T-helper 2 cell (primary cell): ENCODE measurements around the gene BMERB1.
"Not testable (repeated sequence)": the region's sequence is repeated elsewhere in the genome, so short reads cannot be mapped to it uniquely, and the experiment has no call there.

Experiments used
- DNase-seq, 5 experiments: peaks; one replicate each; pipeline versions ENCODE4 v3.0.0 to v3.0.0-alpha.2; 2012 to 2022

The BMERB1 gene

DNA sequence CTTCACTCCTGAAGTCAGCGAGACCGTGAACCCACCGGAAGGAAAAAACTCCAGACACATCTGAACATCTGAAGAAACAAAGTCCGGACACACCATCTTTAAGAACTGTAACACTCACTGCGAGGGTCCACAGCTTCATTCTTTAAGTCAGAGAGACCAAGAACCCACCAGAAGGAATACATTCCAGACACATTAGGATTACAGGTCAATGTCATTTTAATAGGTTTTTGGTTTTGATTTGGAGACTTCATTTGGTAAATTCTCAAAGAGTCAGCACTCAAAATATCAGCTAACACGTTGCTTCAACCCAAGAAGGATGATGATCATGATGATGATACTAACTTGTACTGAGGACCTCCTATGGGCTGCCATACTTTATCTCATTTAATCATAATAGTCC is 7.6 kb upstream of the BMERB1 start:
- no peak for DNase-seq

DNA sequence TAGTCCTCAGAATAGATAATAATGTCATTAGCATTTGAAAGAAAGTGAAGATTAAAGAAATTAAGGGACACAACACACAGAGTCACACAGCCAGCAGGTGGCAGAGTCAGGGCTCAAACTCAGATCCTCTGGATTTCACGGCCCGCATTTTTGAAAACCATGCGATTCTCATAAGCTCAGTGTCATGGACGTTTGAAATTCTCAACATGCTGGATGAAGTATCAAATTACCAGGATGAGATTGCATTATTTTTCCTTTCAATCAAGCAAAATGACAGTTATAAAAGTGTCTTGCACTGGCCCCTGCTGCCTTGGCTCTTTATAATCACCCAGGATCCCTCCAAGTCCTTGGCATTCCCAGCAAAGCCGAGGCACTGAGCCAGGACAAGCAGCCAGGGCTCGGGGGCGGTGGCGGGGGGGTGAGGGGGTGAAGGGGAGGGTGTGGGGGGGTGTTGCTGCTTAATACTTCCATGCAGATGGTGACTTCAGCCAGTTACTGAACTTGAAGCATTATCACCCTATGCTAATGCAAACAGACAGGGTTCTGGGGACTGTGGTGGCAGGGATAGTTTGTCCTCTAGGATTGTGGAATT is 6.6 kb upstream of the BMERB1 start:
- DNase-seq, result peak in 4 of 5 experiments; percentile 6 to 71 (median 44)

DNA sequence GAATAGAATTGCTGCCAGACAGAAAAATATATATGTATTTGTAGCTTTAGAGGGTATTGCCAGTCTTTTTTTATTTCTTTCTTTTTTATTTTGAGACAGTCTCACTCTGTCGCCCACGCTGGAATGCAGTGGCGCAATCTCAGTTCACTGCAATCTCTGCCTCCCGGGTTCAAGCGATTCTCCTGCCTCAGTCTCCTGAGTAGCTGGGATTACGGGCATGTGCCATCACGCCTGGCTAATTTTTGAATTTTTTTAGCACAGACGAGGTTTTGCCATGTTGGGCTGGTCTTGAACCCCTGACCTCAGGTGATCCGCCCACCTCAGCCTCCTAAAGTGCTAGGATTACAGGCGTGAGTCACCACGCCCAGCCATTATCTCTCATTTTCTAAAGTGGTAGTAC is 3.5 kb upstream of the BMERB1 start:
- DNase-seq, result not testable (repeated sequence)

DNA sequence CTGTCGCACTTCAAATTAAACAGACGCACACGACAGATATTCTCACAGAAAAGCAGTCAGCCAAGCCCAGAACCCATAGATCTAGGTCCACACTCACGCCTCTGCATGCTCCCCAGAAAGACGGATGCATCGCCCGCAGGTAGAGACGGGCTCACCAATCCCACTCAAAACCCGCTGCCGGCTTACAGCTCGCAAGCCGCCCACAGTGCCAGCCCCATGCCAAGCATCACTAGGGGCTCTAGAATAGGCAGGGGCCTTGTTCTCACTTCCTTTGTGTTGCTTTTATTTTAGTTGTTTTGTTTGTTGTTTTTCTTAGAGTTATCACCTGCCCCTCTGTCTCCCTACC is 336 bp upstream of the BMERB1 start:
- no peak for DNase-seq

DNA sequence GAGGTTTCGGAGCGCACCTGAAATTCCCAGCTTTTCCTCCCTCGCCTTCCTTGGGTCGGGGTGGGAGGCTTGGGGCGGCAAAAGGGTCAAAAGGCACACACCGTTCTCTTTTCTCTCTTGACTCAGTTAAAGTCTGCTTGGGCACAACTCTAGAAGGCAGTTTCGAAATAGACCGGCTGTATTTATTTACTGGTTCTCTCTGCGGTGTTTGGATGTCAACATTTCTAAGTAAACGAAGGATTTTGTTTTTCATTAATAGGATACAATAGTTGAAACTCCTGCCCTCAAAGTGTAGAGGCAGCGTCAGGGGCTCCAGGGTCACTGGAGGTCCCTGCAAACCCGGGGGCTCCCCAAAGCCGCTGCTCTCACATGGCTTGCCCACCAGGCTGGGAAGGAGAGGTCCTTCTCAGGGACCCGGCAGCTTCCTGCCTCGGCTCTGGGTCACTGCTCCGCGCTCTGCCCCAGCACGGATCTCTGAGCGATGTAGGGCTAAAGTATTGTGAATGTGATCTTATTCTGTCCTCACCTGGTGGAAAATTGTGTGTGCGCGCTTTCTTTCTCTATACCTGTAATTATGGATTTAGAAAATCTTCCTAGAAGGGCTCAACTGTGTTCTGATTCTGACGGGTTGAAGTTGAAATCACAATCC is 952 bp downstream of the BMERB1 start:
- DNase-seq, result peak in 1 of 5 experiments; percentile 7

DNA sequence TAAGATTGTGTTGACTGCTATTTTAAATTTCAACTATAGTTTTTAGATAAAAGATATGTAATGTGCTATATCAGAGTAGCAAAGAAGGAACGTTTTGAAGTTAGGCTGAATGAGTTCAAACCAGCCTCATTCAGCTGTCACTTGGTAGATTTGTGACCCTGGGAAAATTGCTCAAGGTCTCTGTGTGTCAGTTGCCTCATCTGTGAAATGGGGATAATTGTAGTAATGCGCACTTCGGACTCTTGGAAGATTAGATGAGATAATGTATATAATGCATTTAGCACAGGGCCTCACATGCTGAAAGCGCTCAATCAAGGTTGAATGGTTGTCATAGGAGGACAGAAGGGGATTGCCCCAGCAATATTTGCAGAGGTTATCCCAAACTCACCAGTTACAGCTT is 4.7 kb downstream of the BMERB1 start:
- DNase-seq, result no peak

DNA sequence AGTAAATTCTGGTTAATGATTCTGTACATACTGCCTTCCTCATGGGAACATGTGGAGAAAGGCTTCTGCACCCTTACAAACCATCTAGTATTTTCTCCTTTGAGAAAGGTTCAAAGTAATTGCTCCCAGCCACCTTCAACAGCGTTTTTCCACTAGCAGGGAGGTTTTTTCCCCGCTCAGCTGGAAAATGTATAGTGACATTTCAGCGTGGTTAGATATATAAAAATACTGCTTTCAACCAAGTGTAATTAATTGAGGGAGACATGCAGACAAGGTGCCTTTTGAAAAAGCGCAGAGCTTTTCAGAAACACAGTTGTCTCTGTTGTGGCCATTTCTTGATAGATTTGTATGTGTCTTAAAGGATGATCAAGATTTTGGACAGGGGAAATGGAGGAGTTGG is 5.1 kb downstream of the BMERB1 start:
- DNase-seq, result no peak

DNA sequence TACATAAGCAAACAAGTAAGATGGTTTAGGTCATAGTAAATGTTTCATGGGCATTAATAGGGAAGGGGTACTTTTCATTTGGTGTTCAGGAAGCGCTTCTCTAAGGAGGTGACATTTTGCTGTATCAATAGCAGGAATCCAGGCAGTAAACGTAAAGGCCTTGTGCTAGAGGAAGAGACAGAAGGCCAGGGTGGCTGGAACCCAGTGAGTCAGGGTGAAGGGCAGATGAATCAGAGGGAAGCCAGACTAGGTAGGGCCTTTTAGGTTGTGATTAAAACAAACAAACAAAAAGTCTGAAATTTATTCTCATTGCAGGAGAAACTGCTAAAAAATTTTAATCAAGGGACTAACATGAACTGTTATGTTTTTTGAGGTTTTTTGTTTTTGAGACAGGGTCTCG is 6.5 kb downstream of the BMERB1 start:
- DNase-seq, result no peak

DNA sequence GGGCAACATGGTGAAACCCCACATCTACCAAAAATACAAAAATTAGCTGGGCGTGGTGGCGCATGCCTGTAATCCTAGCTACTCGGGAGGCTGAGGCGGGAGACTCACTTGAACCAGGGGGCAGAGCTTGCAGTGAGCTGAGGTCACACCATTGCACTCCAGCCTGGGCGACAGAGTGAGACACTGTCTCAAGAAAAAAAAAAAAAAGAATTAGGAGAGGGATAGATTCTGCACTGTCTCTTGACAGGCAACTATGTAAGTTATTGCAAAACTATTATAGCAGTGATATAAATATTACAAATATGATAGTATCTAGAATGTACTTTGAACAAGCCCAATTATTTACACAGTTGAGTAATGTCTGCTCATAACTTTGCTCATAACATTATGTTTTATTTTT is 7.8 kb downstream of the BMERB1 start:
- not testable (repeated sequence) for DNase-seq

DNA sequence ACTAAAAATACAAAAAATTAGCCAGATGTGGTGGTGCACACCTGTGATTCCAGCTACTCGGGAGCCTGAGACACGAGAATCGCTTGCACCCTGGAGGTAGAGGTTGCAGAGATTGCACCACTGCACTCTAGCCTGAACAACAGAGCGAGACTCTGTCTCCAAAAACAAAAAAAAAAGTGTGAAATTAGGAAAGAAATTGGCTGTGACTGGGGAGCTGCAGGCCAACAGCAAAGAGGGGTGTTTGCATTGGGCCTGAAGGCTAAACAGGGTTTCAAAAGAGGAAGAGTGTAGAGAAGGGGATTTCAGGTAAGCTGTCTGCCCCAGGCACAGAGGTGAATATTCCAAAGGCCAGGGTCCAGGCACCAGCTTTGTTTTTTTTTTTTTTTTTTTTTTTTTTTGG is 9.4 kb downstream of the BMERB1 start:
- no peak for DNase-seq

DNA sequence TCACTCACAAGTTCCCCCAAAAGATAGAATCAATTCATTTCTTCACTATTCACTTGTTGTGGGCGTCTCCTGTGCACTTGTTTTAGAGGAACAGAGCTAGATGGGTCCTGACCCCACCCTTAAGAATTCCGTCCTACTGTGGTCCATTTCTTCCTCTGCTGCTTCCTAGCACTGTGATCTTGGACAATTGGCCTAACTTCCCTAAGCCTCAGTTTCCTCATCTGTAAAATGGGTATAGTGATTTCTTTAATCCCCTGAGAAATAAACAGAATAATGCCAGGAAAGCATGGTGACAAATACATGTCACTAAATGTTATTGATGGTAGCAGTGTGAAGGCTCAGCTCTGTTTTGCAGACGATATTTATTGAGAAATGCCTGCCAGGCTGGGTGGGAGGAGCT is 9.9 kb downstream of the BMERB1 start:
- no peak for DNase-seq

DNA sequence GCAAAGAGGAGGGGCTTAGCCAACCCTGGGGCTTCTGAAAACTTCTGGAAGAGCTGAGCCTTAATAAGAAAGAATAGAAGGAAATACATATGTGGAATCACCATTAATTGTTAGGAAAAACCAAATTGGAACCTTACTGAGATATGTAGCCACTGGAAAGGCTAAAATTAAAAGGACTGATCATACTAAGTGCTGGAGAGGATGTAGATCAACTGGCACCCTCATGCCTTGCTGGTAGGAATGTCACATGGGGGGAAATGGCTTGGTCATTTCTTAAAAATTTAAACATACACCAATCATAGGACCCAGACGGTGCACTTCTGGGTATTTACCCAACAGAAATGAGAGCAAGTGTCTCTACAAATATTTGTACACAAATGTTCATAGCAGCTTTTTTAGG is 11.1 kb downstream of the BMERB1 start:
- DNase-seq, result no peak

DNA sequence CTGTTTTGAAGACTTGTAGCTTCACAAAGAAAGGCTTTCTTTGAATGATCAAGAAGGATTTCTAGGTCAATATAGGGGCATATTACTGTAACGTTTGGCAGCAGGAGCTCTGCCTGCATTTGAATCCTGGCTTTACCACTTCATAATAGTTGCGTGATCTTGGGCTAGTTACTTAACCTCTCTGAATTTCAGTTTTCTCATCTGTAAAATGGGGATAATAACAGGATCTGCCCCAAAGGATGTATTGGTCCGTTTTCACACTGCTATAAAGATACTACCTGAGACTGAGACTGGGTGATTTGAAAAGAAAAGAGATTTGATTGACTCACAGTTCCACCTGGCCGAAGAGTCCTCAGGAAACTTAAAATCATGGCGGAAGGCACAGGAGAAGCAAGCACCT is 12.5 kb downstream of the BMERB1 start:
- no peak for DNase-seq

DNA sequence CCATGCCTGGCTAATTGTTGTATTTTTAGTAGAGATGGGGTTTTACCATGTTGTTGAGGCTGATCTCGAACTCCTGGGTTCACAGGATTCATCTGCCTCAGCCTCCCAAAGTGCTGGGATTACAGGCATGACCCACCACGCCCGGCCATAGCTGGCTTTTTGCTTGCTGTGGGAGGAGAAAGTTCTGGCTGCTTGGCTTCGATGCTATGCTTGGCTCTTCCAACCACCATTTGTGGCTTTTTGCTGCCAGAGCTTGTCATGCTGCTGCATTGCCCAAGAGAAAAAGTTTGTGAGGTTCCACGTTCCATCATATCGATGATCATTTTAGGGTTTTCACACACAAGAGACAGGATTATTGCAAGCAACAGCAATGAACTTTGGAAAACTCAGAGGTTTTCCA is 16.2 kb downstream of the BMERB1 start:
- DNase-seq, result no peak

DNA sequence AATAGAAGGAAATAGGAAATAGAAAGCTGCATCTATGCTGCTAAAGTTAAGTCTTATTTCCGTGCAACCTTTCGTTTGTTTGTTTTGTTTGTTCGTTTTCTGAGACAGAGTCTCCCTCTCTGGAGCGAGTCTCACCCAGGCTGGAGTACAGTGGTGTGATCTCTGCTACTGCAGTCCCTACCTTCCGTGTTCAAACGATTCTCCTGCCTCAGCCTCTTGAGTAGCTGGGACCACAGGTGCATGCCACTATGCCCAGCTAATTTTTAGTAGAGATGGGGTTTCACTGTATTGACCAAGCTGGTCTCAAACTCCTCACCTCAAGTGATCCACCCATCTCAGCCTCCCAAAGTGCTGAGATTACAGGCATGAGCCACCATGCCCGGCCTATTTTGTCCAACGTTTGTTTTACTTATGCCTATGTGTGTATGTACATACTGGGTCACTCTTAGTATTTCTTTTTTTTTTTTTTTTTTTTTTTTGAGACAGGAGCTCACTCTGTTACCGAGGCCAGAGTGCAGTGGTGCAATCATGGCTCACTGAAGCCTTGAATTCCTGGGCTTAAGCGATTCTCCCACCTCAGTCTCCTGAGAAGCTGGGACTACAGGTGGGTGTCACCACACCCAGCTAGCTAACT is 16.8 kb downstream of the BMERB1 start:
- no peak for DNase-seq

DNA sequence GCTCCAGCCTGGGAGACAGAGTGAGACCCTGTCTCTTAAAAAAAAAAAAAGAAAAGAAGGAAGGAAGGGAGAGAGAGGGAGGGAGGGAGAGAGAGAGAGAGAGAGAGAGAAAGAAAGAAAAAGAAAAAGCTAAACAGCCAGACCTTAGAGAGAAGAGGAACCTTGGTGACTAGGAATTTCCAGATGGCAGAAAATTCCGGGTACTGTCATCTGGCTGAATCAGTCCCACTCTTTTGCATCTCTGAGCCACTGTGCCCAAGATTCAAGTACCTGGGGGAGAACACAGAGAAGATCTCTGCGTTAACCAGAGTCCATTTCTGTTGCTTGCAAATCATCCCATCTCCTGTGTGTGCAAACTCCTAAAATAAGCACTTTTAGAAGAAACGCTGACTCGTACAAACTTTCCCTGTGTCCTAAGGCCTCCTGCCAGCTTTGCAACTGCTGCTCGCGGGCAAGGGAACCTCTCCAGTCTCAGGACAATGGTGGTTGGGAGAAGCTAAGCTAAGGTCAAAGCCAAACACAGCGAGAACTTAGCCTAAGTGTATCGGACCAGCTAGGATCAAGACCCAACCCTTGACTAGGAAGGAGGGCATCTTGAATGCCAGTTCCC is 18.0 kb downstream of the BMERB1 start:
- DNase-seq, result no peak

DNA sequence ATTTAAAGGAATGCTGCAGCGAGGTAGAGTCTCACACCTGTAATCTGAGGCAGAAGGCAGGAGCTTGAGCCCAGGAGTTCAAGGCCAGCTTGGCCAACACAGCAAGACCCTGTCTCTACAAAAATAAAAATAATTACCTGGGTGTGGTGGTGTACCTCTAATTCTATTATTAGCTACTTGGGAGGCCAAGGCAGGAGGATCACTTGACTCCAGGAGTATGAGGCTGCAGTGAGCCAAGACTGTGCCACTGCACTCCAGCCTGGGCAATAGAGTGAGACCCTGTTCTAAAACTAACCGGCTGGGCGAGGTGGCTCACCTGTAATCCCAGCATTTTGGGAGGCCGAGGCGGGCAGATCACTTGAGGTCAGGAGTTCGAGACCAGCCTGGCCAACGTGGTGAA is 18.9 kb downstream of the BMERB1 start:
- not testable (repeated sequence) for DNase-seq

DNA sequence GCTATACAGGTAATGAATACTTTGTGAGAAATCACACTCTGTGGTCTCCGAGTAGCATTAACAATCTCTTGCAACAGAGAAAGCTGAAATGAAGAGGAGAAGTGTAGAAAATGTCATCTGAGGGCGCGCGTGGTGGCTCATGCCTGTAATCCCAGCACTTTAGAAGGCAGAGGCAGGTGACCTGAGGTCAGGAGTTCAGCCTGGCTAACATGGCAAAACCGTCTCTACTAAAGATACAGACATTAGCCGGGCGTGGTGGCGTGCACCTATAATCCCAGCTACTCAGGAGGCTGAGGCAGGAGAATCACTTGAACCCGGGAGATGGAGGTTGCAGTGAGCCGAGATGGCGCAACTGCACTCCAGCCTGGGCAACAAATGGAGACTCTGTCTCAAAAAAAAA is 20.5 kb downstream of the BMERB1 start:
- DNase-seq, result not testable (repeated sequence)

DNA sequence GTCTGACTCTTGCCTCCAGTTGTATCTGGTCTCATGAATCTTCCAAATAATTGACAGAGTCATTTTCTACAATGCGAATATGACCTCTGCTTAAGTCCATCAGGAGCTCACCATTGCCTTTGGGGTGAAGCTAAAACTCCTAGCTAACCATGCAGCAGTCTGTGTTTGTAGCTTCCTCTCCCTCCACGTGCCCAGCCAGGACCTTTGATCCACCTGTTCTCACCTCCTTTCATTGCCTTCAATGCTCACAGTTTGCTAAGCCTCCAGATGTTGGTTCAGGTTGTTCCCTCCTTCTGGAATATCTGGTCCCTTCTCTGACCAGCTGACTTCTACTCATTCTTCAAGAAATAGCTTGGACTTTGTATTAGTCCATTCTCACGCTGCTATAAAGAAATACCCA is 23.0 kb downstream of the BMERB1 start:
- no peak for DNase-seq

DNA sequence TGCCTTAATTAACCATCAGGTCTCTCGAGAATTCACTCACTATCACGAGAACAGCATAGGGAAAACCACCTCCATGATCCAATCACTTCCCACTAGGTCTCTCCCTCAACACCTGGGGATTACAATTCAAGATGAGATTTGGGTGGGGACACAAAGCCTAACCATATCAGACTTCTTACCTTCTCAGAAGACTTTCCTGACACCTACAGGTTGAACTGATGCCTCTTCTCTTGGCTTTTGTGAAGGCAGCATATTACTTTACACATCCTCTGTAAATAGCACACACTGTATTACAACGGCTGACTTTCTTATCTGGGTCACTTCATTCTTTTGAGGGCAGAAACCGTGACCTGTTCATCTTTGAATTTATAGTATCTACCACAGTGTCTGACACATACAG is 23.6 kb downstream of the BMERB1 start:
- DNase-seq, result no peak

DNA sequence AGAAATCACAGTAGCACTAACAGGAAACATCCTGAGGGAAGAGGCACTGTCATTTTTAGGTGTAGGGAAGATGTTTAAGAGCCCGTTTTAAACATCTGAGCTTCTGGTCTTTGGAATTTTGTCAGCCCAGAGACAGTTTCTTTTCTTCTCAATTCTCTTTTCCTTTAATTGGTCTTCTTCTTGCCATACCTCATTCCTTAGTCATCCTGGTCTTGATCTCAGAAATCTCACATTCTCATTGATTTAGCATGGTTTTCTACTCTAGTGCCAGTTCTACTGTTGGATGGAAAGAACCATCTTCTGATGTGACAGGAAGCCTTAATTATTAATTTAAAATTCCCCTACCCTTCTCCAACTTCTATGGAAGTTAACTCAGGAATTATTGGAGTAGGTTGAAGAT is 25.4 kb downstream of the BMERB1 start:
- no peak for DNase-seq

DNA sequence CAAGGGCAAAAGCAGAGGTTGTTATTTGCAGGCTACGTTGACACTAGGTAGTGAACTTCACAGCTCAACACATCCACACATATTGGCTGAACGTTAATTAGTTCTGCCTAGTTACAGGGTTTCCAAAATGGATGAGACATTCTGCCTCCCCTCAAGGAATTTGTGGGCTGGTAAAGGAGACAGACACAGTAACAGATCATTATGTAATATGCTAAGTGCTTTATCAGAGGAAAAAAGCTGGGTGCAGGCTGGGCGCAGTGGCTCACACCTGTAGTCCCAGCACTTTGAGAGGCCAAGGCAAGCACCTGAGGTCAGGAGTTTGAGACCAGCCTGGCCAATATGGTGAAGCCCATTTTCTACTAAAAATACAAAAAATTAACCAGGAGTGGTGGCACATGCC is 26.2 kb downstream of the BMERB1 start:
- no peak for DNase-seq

DNA sequence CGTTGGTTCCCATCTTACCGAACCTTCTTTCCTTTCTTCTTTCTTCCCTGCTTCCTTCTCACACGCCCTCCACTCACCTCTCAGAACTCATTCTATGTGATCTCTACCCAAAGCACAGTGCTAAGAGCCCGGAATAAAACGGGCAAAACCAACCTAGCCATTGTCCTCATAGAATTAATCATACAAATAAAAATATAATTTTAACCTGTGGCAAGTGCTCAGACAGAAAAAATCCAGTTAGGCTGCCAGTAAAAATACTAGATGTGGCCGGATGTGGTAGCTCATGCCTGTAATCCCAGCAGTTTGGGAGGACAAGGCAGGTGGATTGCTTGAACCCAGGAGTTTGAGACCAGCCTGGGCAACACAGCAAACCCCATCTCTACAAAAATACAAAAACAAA is 27.0 kb downstream of the BMERB1 start:
- no peak for DNase-seq
